Neural cell (in vitro differentiated cells): ENCODE data around the gene CPB1.

ENCODE experiments used
- CTCF ChIP-seq: fragments of 450-650 bp; IDR thresholded peaks from 2 replicates; pipeline ENCODE4 v1.5.1; 2014; ENCODE audit warnings: antibody characterized with exemption, mild to moderate bottlenecking, moderate library complexity; ENCODE audit not compliant: poor library complexity, severe bottlenecking
- EP300 ChIP-seq: fragments of 450-650 bp; conservative IDR thresholded peaks from 2 replicates; pipeline ENCODE4 v1.6.1; 2014; ENCODE audit warnings: antibody characterized with exemption, mild to moderate bottlenecking, moderate library complexity; ENCODE audit not compliant: poor library complexity, severe bottlenecking
- POLR2AphosphoS5 ChIP-seq: IDR thresholded peaks from 2 replicates; pipeline ENCODE4 v1.6.1; 2012
- RAD21 ChIP-seq: fragments of 450-650 bp; conservative IDR thresholded peaks from 2 replicates; pipeline ENCODE4 v1.6.1; 2014; ENCODE audit warnings: antibody characterized with exemption, mild to moderate bottlenecking, moderate library complexity
- REST ChIP-seq: IDR thresholded peaks from 2 replicates; pipeline ENCODE4 v1.6.1; 2012; ENCODE audit warnings: borderline replicate concordance
- TAF1 ChIP-seq: IDR thresholded peaks from 2 replicates; pipeline ENCODE4 v1.6.1; 2012; ENCODE audit warnings: low read depth

- TF ChIP-seq CTCF (no peak), EP300 (no peak), RAD21 (no peak), REST (no peak), POLR2AphosphoS5 (no peak), TAF1 (no peak)
These were observed 30.8 kb upstream of the CPB1 start for GRCh38 chr3:148796799-148797198.
